Suppressor macrophage treated with lipopolysaccharide for 4 hours (primary cell): ENCODE results near the gene TTPAL.

ENCODE experiments used
- DNase-seq: peaks from one replicate; pipeline ENCODE4 v3.0.0-alpha.2; 2020

TTPAL gene

DNA sequence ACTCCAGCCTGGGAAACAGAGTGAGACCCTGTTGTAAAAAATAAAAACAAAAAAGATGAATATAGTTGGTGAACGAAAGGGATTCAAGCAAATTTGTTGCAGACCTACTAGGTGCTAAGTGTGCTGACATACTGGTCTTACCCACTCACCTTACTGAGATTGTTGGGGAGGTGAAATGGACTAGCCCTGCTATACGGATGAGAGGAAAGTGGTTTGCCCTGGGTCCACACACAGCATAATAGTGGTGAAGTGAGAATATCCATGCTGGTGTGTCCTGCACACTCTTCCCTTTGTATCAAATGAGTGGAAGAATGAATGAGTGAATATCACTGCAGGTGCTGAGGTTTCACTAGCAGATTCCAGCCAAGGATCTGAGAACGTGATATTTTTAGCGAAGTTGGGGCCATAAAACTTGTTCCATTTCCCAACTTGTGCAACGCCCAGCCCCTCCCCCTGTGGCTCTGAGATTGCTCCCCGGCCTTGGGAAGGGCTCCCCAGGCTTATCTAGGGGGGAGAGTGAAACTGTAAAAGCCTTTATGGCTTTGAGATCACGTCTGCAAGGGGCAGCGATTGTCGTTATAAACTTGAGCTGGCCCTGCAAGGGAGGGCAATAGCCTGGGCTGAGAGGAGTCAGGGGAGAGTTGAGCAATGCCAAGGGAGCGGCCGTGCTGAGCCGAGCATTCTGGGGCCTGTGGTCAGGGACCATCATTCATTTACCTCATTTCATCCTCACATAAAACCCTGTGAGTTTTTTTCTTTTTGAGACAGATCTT lies 33.2 kb upstream of the TTPAL start:
- peak; percentile 13 for DNase-seq

DNA sequence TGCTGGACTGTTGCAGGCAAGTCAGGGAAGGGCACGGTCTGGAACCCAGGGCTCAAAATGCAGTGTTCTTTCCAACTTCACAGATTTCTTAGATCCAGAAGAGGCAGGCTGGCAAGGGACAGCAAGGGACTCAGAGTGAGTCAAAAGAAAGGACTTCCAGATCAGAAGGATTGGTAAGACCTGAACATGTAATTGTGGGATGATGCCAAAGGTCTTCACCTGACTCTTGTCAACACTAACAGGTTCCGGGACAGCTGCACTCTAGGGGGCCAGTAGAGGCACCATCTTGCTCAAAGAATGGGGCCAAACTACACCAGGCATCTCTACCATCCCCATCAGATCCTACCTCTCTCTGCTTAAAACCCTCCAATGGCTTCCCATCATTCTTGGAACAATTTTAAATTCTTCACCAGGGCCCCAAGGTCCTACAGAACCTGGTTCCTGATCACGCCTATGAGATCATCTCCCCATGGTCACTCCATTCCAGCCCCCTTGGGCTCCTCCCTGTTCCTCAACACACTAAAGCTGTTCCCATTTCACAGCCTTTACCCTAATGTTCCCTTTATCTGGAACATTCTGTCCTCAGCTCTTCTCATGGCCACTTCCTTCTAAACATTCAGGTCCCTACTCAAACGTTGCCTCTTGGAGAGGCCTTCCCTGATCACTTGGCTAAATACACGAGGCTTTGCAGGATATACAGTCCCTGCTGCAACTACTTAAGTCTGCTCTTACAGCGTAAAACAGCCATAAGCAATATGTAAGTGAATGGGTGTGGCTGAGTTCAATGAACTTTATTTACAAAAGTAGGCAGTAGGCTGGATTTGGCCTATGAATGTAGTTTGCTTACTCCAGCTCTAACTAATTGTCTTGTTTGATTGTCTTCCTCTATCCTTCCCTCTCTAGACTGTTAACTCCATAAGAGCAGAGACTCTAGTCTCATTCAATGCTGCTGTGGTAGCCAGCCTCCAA lies 29.6 kb upstream of the TTPAL start:
- DNase-seq: no peak

DNA sequence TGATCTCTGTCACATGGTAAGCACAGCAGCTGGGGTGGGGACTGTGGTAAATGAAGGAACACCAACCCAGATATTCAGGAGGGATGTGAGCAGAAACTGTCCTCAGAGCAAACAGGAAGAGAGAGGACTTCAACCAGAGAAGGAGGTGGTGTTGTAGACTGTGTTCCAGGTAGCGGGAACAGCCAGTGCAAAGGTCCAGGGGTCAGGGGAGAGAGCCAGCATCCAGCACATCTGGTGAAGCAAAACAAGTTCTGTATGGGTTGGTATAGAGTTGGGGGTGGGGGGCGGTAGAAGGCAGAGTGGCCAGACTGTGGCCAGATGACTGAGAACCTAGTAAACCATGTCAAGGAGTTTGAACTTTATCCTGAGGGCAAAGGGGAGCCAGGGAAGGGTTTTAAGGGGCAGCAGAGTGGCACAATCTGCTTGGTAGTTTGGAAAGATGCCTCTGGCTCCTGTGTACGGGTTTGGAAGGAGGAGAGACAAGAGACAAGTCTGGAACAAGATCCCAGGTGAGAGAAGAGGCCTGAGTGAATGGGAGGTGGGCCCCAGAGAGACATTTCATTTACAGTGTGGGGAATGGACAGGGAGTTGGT lies 27.8 kb upstream of the TTPAL start:
- no peak for DNase-seq

DNA sequence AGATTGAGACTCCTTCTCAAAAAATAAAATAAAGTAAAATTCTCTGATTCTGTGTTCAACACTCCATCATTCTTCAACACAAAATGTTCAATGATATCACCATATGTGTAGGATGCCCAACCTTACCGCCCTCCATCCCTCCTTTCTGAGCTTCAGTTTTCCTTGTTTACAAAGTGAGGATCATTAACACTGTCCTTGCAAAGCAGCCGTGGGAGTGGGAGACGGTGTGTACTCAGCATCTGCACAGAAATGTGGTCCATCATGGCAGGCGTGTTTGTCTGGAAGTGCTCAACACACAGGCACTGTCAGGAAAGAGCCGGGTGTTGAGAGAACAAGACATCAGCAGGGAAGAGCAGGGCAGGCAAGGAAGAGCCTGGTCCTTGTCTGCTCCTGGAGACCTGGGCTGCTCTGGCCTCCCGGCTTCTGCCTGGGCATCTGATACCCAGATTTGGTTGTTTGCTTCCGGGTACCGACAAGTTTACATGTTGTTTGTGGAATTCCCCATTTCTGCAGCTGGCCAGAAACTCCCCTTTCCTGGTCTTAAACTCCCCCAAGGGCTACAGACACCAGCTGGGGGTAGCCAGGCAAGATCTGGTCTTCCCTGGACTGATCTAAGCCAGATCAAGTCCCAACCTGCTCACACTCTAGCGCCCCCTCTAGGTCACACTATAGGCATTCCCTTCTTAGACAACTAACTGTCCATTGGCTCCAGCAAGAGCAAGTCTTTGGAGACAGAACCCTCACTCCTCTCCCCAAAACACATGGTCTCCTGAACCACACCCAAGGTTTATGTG lies 26.7 kb upstream of the TTPAL start:
- peak; percentile 17 for DNase-seq

DNA sequence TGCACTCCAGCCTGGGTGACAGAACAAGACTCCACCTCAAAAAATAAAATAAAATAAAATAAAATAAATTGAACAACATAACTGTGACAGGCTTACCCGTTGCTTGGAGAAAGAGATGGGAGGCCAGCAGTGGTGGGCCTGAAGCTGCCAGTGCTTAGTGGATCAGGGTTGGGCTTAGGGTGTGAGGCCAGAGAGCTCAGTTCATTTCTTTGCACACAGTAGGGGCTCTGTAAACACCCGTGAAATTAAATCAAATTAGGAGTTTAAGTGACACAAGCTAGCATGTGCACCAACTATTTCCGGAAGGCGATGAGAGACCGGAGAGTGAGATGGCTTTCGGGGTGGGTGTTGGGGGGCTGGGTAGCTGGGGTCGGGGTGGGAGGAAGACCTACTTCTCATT lies 25.8 kb upstream of the TTPAL start:
- DNase-seq: no peak

DNA sequence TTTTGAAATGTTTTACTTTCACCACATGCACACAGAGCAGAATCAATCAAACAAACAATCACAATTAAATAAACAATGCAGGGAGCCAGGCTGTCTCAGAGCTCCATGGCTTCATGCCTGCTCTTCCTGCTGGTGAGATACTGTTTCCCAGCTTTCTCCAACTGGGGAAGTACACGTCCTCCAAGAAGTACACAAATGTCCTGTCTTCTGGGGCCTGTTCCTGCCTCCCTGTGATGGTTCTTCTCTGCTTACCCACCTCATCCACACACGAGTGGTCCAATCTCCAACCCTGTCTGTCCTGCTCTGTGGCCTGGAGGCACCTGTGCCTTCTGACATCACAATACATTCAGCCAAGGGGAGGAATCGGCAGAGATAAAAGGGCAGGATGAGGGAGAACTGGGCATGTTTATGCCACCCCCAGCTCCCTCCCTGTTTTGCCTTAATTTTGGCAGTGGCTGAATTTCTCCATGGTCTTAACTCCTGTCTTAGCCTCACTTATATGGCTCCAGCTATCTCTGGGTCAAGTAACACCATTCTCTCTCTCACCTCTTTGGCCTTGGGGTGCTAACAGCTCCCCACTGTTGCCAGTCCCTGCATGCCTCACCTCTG lies 25.3 kb upstream of the TTPAL start:
- no peak for DNase-seq

DNA sequence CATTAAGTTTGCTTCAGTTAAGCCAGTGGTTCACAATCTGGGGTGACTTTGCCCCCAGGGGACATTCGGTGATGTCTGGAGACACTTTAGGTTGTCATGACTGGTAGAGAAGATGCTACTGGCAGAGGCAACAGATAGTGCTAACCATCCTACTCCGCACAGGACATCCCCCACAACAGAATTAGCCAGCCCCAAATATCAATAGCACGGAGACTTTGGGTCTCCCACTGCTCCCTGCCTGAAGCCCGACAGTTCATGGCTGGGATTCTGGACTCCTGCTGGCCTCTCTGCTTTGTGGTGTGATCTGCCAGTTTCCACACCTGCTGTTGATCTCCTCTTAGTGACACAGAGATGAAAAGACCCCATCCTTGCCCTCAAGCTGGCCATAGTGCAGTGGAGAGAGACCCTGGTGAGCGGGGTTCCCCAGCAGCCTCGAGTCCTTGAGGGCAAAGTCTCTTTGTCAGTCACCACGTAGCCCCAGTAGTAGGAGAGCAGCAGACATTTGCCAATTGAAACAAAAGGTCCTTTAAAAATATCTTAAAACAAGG lies 24.7 kb upstream of the TTPAL start:
- DNase-seq: no peak

DNA sequence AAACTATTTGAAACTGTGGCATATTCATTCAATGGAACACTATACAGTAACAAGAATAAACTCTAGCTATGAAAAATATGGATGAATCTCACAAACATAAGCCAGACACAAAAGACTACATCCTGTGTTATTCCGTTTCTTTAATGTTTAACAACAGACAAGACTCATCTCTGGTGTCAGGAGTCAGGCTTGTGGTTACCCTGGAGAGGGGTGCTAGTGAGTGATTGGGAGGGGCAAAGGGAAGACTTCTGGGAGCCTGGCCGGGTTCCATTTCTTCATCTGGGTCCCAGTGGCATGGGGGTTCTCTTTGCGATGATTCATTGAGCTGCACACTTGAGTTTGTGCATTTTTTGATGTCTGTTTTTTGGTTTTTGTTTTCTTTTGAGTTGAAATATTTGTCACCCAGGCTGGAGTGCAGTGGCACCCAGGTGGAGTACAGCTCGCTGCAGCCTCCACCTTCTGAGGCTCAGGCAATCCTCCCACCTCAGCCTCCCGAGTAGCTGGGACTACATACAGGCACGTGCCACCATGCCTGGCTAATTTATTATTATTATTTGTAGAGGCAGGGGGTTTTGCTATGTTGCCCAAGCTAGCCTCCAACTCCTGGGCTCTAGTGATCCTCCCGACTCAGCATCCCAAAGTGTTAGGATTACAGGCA lies 21.2 kb upstream of the TTPAL start:
- no peak for DNase-seq

DNA sequence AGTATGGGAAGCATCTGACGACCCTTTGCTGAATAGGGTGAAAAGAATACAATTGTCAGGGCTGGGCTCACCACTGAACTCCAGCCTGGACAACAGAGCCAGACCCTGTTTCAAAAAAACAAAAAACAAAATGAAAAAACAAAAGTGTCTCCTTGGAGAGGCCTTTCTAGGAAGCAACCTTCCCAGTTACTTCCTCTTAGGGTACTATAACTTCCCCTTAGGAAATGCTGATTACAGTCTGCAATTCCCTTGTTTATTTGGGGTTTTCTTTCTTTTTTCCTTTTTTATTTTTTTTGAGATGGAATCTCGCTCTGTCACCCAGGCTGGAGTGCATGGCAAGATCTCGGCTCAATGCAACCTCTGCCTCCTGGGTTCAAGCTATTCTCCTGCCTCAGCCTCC lies 20.5 kb upstream of the TTPAL start:
- DNase-seq: peak; percentile 30

DNA sequence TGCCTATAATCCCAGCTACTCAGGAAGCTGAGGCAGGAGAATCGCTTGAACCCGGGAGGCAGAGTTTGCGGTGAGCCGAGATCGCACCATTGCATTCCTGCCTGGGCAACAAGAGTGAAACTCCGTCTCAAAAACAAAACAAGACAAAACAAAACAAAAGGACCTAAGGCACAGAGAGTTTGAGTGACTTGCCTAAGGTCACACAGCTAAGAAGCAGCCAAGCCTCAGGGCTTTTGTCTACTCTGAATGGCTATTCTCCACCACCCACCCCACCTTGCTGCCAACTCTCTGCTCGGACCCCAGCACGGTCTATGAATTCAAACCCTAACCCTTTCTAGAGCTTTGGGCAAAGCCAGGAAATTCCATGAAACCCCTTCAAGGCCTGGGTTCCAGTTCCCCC lies 19.1 kb upstream of the TTPAL start:
- no peak for DNase-seq

DNA sequence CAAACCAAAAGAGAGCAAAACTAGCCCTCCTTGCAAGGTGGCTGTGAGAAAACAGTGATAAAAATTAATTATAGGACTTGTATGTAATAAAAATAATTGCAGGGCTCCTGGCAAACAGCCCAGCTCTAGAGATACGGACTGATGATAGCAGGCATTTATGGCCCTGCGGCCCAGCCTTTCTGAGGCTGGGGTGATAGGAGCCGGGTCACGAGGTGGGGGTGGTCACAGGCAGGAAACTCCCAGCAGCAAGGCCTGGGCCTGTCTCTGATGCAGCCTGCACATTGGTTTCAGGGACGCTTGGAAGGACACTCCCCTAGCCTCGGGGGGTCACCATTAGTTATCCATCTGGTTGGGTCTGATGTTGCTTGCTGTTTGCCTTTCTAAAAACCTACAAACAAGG lies 18.7 kb upstream of the TTPAL start:
- DNase-seq: no peak

DNA sequence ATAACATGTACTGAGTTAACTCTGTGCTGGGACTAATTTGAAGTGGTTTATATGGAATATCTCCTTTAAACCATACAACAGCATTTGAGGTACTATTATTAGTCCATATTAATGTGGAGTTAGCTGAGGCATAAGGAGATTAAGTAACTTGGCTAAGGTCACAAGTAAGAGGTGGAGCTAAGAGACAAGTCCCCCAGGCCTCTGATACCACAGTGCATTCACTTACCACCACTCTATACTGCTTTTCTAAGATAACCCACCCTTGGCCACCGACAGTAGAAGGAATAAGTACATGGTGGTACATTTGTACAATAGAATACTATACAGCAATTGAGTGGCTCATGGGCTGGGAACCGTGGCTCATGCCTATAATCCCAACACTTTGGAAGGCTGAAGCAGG lies 16.4 kb upstream of the TTPAL start:
- no peak for DNase-seq

DNA sequence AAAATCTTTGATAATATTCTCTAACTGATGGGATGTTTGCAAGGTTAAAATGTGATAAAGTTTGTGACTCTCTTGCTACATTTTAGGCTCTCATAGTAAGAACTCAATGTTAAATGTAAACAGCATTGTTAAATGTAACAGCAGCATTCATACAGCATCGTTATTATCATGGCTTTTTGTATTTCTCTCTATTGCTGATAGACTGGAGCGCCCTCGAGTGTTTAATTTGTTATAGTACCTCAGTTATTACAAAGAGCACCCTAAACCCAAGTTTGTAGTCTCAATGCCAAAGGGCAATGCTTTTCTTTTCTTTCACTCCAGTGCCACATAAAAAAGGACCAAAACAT lies 14.9 kb upstream of the TTPAL start:
- DNase-seq: peak; percentile 55

DNA sequence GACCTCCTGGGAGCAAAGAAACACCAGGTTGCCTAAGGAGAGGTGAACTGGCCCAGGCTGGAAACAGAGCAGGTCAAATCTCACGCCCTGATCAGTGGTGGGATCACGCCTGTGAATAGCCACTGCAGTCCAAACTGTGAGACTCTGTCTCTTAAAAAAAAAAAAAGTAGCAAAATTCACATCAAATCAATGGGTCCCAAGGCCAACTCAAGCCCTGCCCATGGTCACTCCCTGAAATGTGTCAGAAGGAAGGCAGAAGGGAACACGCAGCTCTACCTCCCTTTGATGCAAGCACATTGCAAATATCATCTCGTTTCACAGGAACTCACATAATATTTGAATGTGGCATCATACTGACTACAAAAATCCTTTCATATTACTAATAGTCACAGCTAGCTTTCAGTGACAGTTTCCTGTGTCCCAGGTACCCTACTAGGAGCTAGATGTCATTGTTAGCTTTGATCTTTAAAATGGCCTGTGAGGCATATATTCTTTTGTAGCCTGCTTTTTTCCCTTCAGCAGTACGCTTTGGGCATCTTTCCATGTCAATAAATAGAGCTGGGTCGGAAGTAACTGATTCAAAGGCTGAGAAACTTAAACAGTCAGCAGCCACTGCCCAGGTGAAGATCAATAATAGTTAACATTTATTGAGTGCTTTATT lies 14.4 kb upstream of the TTPAL start:
- no peak for DNase-seq

DNA sequence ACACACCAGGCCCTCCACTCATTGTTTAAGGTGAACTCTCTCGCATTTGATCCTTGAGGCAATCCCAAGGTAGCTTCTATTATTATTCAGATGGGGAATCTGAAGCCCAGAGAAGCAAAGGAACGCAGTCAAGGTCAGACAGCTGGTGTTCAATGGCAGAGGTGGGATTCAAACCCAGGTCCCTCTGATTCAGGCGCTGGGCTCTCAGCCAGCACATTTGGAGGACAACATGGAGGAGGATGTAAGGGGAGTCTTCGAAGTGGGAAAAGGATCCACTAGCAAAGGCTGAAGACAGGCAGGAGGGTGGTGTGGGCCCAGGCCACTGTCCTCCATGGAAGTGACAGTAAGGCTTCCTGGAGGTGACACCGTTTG lies 13.9 kb upstream of the TTPAL start:
- no peak for DNase-seq

DNA sequence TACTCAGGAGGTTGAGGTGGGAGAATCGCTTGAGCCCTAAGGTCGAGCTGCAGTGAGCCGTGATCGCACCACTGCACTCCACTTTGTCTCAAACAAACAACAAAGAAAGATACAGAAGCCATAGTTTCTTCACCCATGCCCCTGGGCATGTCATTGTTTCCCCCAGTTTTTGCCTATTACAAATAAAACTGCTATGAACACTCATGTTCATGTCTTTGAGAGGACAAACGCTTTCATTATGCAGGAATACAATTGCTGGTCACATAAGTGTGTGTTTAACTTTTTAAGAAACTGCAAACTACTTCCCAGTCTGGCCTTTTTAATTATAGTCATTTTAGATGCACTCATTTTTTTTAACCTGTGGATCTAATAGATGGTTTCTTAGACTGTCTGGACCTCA lies 12.2 kb upstream of the TTPAL start:
- DNase-seq: no peak

DNA sequence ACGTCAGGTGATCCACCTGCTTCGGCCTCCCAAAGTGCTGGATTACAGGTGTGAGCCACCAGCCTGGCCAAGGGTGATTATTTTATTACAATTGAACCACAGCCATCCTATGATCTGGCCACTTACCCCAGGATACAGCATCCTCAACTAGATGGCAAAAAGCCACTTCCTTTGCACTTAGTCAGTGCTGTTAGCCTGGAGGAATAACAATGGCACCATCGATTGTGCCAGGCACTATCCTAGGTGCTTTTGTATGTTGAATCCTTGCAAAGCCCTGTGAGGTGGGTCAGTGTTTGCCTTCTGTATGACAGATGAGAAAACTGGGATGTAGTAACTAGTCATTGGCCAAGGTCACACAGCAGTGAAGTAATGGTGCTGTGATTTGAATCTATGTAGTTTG lies 11.2 kb upstream of the TTPAL start:
- DNase-seq: no peak

DNA sequence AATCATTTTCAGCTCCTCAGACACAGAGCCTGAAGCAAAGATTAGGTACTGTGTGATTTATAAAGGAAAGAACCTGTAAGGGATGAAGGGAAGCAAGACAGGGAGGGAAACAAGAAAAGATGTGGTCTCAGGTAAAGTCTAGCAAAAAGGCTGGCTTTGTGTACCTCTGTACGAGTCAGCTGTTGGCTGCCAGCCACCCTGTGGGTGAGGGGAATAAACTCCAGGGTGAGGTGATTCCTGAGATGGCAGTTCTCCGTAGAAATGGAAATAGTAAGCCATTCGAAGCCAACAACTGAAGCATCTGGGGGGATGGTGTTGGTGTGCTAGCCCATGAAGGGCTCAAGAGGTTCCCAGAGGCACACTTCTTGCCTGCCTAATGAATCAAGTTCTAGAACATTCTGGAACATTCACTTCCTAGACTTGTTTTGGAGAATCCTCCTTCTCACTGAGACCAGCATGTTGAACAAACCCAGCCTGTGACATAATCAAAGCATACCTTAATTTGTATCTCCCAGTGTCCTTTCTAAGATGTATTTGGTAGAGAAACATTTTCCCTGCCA lies 10.6 kb upstream of the TTPAL start:
- DNase-seq: no peak

DNA sequence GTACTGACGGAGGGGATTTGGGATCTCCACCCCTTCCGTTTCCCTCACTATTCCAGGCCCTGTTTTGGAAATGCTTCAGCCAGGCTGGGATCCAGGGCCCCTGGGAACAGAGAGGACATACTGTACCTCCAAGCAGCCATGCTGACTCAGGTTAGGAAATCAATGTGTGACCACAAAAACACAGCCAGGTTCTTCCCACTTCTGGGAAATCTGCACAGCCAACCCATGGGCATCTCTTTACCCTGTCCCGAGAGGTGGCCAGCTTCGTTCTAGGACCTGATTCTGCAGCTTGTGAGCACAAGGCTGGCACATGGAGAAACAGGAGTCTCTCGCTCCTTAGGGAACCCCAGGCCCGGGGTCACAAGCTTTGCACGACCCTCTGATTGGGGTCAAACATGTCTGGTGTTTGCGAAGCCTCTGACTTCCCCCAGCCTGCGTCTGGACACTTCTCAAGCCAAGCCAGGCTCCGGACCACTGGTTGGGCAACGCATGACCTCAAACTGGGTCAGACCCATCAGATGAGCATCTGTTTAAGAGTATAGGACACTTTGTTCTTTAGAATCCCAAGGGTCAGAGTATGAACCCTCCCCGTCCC lies 8.3 kb upstream of the TTPAL start:
- no peak for DNase-seq

DNA sequence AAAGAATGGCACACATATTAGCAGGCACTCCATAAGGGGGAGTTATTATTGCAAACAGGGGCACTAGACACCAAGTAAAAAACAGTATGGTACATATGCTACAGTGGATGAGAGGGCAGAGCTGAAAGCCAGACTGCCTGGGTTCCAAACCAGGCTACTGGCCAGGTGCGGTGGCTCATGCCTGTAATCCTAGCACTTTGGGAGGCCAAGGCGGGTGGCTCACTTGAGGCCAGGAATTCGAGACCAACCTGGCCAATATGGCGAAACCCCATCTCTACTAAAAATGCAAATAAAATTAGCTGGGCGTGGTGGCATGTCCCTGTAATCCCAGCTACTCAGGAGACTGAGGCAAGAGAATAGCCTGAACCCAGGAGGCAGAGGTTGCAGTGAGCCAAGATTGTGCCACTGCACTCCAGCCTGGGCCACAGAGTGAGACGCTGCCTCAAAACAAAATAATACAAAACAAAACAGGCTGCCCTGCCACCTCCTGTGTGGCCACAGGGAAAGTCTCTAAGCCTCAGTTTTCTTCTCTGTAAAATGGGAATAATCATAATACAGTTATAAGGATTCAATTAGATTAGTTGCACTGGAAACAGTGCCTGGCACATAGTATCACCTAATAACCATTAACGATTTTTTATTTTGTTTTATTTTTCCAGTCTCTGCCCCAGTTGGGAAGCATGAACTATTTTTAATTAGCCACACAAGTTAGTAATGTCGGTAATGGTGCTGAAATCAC lies 7.5 kb upstream of the TTPAL start:
- DNase-seq: no peak
